HepG2 (cell line): ENCODE results near the gene SPG7. TPM values are rescaled to one million over a fixed set of nuclear protein-coding genes. Genes with fewer than 3 reads are reported as not detected.

Source experiments
- AKNA ChIP-seq: sonication (generic); formaldehyde crosslinking; IDR thresholded peaks from 2 replicates; pipeline ENCODE4 v1.4.0; 2020; ENCODE audit warnings: missing genetic modification reagents, borderline replicate concordance
- FLYWCH1 ChIP-seq: sonication (generic); formaldehyde crosslinking; IDR thresholded peaks from 2 replicates; pipeline ENCODE4 v1.8.1; 2023; ENCODE audit warnings: mild to moderate bottlenecking, missing genetic modification reagents
- GLI4 ChIP-seq: sonication (generic); formaldehyde crosslinking; IDR thresholded peaks from 2 replicates; pipeline ENCODE4 v1.5.1; 2020; ENCODE audit warnings: missing genetic modification reagents, mild to moderate bottlenecking, moderate library complexity, borderline replicate concordance
- HIC2 ChIP-seq: sonication (generic); formaldehyde crosslinking; IDR thresholded peaks from 2 replicates; pipeline ENCODE4 v1.9.0; 2022; ENCODE audit warnings: low read depth, missing genetic modification reagents
- NCOA5 ChIP-seq: sonication (generic); formaldehyde crosslinking; IDR thresholded peaks from 2 replicates; pipeline ENCODE4 v1.4.0; 2020; ENCODE audit warnings: missing genetic modification reagents
- NR2F1 ChIP-seq, 2 experiments: fragments of 450-650 bp in 1 of 2; formaldehyde crosslinking in 1 of 2; IDR thresholded peaks; 2 replicates each; pipeline versions ENCODE4 v1.5.0 to v1.6.1; 2016 to 2020; ENCODE audit warnings: mild to moderate bottlenecking in 1 of 2, missing compliant biosample characterization in 1 of 2, missing genetic modification reagents in 1 of 2, moderate library complexity in 1 of 2
- PCBP1 ChIP-seq: fragments of 200-400 bp; formaldehyde crosslinking; IDR thresholded peaks from 2 replicates; pipeline ENCODE4 v1.6.1; 2017; ENCODE audit warnings: mild to moderate bottlenecking, low read depth, low read length, borderline replicate concordance
- PRMT3 ChIP-seq: sonication (generic); formaldehyde crosslinking; IDR thresholded peaks from 2 replicates; pipeline ENCODE4 v1.8.1; 2022; ENCODE audit warnings: low read depth, mild to moderate bottlenecking, moderate library complexity, missing genetic modification reagents, borderline replicate concordance
- TBX3 ChIP-seq: fragments of 450-650 bp; IDR thresholded peaks from 2 replicates; pipeline ENCODE4 v1.6.1; 2017; ENCODE audit warnings: antibody characterized with exemption, mild to moderate bottlenecking, inconsistent platforms, borderline replicate concordance
- ZNF124 ChIP-seq: sonication (generic); formaldehyde crosslinking; IDR thresholded peaks from 2 replicates; pipeline ENCODE4 v1.4.0; 2020; ENCODE audit warnings: missing genetic modification reagents
- ZNF142 ChIP-seq: sonication (generic); formaldehyde crosslinking; IDR thresholded peaks from 2 replicates; pipeline ENCODE4 v1.4.0; 2020; ENCODE audit warnings: missing genetic modification reagents
- ZNF234 ChIP-seq: sonication (generic); formaldehyde crosslinking; conservative IDR thresholded peaks from 2 replicates; pipeline ENCODE4 v1.5.1; 2020; ENCODE audit warnings: mild to moderate bottlenecking, missing genetic modification reagents
- ZNF510 ChIP-seq: sonication (generic); formaldehyde crosslinking; IDR thresholded peaks from 2 replicates; pipeline ENCODE4 v1.4.0; 2020; ENCODE audit warnings: low read depth, mild to moderate bottlenecking, missing genetic modification reagents
- ZNF841 ChIP-seq: sonication (generic); formaldehyde crosslinking; IDR thresholded peaks from 2 replicates; pipeline ENCODE4 v1.8.1; 2023; ENCODE audit warnings: missing genetic modification reagents, borderline replicate concordance
- polyA plus RNA-seq, 8 experiments: library from polyadenylated mRNA; depleted of rRNA in 3 of 8; stranded (reverse) in 7 of 8; unstranded in 1 of 8; fragments of >200 nt; fragmentation: Illumina TruSeq in 4 of 8; extraction: Trizol in 4 of 8; gene quantifications; 2 replicates each; pipeline versions ENCODE4 v1.2.1 to v1.2.3, GENCODE V29; 2011 to 2016; ENCODE audit warnings: low read depth in 4 of 8, missing spikeins in 1 of 8, mixed read lengths in 1 of 8; ENCODE audit not compliant: insufficient read depth in 1 of 8
- total RNA-seq, 5 experiments: library from RNA; depleted of rRNA; stranded (reverse); fragments of >200 nt; fragmentation: Illumina TruSeq; extraction: Trizol; gene quantifications; 2 replicates each; pipeline ENCODE4 v1.2.3, GENCODE V29; 2016; ENCODE audit warnings: low read depth in 1 of 5
- TF ChIP-seq, protein P1 (sequence below): IDR thresholded peaks from 2 replicates; pipeline ENCODE4 v1.6.1; 2016; ENCODE audit warnings: missing genetic modification reagents, missing compliant biosample characterization

Gene SPG7
- total and polyA plus RNA-seq, 2 of the 13 experiments (the other 11 are each of a cell fraction or from before 2014, with no cell fraction given), result 66.0 to 136 TPM

DNA sequence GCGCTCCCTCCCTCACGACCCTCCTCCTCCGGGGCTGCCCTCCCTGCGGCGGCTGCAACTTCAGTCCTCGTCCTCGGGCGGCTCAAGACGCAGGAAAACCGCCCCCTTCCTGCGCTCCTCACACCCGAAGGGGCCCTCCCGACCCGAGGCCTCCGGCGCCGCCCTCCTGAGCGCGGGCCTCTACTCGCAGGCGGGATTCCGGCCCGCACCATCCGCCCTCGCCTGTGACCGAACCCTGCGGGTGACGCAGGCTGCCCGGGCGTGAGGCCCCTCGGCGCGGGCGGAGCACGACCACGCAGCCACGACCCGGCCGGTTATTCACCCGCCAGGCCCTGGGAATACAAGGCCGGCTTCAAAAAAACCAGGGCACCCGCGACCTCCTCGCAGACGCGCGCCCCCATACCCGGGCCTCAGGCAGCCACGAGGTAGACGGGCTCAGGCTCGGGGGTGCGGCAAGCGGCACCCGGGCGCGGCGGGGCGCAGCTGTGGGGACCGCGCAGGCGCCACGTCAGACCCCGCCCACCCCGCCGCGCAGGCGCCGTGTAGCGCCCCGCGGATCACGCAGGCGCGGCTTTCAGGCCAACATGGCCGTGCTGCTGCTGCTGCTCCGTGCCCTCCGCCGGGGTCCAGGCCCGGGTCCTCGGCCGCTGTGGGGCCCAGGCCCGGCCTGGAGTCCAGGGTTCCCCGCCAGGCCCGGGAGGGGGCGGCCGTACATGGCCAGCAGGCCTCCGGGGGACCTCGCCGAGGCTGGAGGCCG, at the start of gene SPG7 (continued):
- TF ChIP-seq TBX3 (no peak), GLI4 (CRISPR knock-in tag) (peak; percentile 90; the same call in 1 of the 2 replicates), PRMT3 (CRISPR knock-in tag) (no peak), NCOA5 (CRISPR knock-in tag) (no peak), ZNF124 (peak; percentile 64; the same call in 1 of the 2 replicates), ZNF142 (0 out of 2 replicates have a peak, but pooled peaks have one; percentile 92), ZNF510 (no peak), ZNF841 (CRISPR knock-in tag) (0 out of 2 replicates have a peak, but pooled peaks have one; percentile 13), NR2F1 (CRISPR knock-in tag; IDR thresholded peaks at IDR 0.05) (peak in 1 of 2 experiments; percentile 42; a peak in 1 of 4 replicates), PCBP1 (0 out of 2 replicates have a peak, but pooled peaks have one; percentile 40), HIC2 (CRISPR knock-in tag) (no peak), AKNA (CRISPR knock-in tag) (no peak), FLYWCH1 (CRISPR knock-in tag) (no peak), ZNF234 (CRISPR knock-in tag) (no peak)
- TF ChIP-seq, protein P1, sequence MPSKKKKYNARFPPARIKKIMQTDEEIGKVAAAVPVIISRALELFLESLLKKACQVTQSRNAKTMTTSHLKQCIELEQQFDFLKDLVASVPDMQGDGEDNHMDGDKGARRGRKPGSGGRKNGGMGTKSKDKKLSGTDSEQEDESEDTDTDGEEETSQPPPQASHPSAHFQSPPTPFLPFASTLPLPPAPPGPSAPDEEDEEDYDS (CRISPR knock-in tag), result no peak; the same call in none of the 2 replicates
